ENCODE measurements around the gene PGM1.

PGM1 gene

DNA sequence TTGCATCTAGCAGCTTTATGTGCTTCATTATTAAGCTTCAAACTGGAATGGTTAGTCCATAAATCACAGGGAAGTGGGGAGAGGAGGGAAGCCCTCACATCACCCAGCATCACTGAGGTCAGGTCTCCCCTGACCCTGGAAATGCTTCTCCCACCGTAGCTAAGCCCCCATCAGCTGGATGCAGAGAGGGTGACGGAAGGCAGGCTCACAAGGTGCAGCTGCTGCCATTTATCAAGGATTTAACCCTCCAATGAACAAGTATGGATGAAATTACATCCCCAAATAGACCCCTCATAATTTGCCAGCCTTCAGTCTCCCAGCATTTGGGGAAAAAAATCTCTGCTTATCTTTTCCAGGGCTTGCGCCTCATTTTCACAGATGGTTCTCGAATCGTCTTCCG is 60.8 kb downstream of the PGM1 start:
- DNase-seq, result no peak
- in situ Hi-C loops (cut with MboI; ENCODE audit: low pct_unique_long_range_greater_than_20kb, low sequenced_read_pairs), result no loop called here

DNA sequence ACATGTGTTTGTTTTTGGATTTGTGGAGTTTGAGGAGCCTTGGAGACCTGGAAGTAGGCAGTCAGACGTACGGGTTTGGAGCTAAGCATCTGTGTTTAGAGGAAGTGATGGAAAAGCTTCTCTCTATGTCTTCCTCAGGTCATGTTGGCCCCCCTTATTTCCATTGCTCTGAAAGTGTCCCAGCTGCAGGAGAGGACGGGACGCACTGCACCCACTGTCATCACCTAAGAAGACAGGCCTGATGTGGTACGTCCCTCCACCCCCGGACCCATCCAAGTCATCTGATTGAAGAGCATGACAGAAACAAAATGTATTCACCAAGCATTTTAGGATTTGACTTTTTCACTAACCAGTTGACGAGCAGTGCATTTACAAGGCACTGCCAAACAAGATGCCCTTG is 66.2 kb downstream of the PGM1 start:
- in situ Hi-C loops (cut with MboI; ENCODE audit: low pct_unique_long_range_greater_than_20kb, low sequenced_read_pairs), result no loop called here
- DNase-seq, result no peak

DNA sequence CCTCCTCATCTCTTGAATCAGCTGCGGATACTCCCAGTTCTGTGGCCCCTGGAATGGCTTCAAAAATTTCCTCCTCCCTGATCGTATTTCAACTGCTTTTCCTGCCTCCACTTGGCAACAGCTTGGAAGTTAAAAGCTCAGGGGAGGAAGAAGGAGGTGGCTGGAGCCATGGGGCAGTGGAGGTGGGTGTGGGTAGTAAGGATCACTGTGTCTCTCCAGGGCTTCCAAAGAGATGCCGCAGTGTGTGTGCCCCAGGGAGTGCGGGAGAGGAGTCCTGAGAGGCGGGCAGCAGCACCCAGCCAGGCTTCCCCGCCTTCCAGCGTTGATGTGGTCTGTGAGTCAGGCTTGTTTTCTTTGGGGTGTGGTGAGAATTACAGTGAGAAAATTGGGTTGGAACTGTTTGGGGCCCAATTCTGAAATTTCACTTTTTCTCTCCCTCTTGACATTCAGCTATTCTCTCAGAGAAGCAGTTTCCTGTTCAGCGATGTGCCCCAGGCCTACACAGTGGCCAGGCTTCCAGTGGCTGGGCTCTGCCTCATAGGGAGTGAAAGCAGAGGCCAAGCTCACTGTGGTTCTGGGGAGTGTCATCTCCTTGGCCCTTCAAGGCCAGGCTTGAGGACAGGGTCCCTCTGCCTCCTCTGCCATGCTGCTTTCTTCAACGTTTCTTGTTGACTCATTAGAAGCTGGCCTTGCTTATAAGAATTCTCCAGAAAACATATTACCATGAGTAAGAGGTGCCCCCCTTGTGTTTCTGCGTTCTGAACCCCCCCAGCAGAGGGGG is 69.0 kb downstream of the PGM1 start:
- in situ Hi-C loops (cut with MboI; ENCODE audit: low pct_unique_long_range_greater_than_20kb, low sequenced_read_pairs), result no loop called here
- no peak for DNase-seq

GRCh38 chr1:63662841-63663240 is 69.6 kb downstream of the PGM1 start:
- no peak for DNase-seq
- in situ Hi-C loops (cut with MboI; ENCODE audit: low pct_unique_long_range_greater_than_20kb, low sequenced_read_pairs), result no loop called here

- in situ Hi-C loops (cut with MboI; ENCODE audit: low pct_unique_long_range_greater_than_20kb, low sequenced_read_pairs), result no loop called here
- no peak for DNase-seq
These were observed 70.1 kb downstream of the PGM1 start for GRCh38 chr1:63663301-63663700.

DNA sequence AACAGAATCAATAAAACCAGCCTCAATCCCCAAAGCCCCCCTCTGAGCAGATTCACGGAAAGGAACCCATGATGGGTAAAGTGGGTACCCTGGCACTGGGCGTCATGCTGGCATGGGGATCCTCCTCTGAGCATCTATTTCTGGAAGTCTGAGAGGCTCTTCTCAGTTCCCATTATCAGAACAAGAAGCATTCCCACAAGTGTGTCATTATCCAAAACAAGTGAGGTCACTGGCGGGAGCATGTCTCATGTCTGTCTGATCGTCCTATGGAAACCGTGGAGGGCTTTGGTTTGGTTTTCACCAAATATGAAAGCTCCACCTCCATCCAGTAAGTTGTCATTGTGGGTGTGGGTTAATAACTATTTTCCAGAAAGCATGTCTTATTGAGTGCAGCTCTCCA is 70.7 kb downstream of the PGM1 start:
- in situ Hi-C loops (cut with MboI; ENCODE audit: low pct_unique_long_range_greater_than_20kb, low sequenced_read_pairs), result no loop called here
- DNase-seq, result no peak

GRCh38 chr1:63664742-63665141 is 71.5 kb downstream of the PGM1 start:
- no peak for DNase-seq
- in situ Hi-C loops (cut with MboI; ENCODE audit: low pct_unique_long_range_greater_than_20kb, low sequenced_read_pairs), result no loop called here

- in situ Hi-C loops (cut with MboI; ENCODE audit: low pct_unique_long_range_greater_than_20kb, low sequenced_read_pairs), result no loop called here
- DNase-seq, result no peak
These were observed 72.2 kb downstream of the PGM1 start for GRCh38 chr1:63665410-63665809.

DNA sequence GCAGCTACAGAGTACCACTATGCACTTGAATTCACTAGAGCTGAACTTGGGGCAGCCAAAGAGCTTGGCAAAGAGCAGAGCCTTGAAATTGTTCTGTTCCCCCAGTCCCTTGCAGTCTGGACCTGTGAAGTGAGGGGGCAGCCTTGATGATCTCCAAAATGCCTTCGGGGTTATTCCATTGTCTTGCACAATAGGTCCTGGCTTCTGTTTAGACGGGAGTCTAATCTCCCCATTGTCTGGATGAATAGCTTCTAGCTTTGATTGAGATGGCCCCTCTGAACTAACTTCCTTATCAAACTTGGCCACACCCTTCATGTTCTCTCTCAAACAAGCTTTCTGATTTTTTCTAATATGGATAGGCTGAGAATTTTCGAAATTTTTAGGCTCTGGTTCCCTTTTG is 72.6 kb downstream of the PGM1 start:
- in situ Hi-C loops (cut with MboI; ENCODE audit: low pct_unique_long_range_greater_than_20kb, low sequenced_read_pairs), result no loop called here
- DNase-seq, result no peak

DNA sequence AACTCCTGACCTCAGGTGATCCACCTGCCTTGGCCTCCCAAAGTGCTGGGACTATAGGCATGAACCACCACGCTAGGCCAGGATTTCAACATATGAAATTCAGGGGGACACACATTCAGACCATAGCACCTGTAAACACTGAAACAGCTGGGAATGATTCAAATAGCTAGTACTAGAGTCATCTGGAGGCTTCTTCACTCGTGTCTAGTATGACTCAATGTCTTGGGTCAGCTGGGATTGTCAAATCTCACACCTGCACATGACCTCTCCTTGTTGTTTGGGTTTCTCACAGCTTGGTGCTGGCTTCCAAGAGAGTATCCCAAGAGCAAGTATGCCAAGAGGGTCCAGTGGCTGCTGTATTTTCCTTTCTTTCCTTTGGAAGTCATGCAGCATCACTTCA is 75.1 kb downstream of the PGM1 start:
- no peak for DNase-seq
- in situ Hi-C loops (cut with MboI; ENCODE audit: low pct_unique_long_range_greater_than_20kb, low sequenced_read_pairs), result no loop called here

- no peak for DNase-seq
- in situ Hi-C loops (cut with MboI; ENCODE audit: low pct_unique_long_range_greater_than_20kb, low sequenced_read_pairs), result no loop called here
These were observed 76.1 kb downstream of the PGM1 start for GRCh38 chr1:63669151-63669961.

- in situ Hi-C loops (cut with MboI; ENCODE audit: low pct_unique_long_range_greater_than_20kb, low sequenced_read_pairs), result no loop called here
- DNase-seq, result no peak
These were observed 77.0 kb downstream of the PGM1 start for GRCh38 chr1:63670164-63670563.

DNA sequence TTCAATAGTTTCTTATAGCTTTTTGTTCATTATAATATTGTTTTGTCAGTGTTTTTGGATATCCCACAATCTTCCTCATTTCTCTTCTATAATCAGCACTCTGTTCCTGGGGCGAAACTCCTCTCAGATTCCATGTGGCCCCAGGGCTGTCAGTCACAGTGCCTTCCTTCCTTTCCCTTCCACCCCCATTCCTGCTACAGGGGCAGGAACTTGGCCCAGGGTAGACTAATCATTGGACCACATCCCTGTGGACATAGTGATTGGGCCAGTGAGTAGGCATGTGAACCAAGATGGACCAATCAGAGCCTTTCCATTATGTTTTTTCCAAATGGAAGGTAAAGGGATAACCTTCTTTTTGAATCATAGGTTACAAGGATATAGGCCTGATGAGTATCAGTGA is 78.3 kb downstream of the PGM1 start:
- DNase-seq, result no peak
- in situ Hi-C loops (cut with MboI; ENCODE audit: low pct_unique_long_range_greater_than_20kb, low sequenced_read_pairs), result no loop called here

DNA sequence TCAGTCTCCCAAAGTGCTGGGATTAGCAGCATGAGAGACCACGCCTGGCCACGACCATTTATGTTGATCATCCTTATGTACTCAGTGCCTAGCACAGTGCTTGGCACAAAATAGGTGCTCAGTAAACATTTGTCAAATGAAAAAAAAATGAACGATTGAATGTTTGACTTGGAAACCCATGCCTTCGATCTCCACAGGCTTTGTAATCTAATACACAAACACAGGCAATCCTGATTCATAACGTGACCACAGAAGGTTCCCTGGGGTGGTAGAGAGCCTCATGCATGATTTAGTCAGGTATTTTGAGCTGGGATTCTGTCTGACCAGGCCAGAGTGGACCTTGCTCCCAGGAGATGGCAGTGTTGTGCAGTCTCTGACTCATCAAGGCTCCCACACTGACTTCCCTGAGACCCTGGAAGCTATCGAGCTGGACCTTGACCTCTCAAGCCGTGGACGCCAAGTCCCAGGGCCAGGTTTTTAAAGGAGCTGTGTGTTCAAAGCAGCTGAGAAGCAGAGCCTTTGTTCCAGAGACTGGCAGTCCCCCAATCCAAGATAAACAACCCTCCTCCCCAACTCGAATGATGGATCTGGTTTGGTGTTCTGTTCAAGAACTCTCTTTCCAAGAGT is 81.1 kb downstream of the PGM1 start:
- in situ Hi-C loops (cut with MboI; ENCODE audit: low pct_unique_long_range_greater_than_20kb, low sequenced_read_pairs), result no loop called here

DNA sequence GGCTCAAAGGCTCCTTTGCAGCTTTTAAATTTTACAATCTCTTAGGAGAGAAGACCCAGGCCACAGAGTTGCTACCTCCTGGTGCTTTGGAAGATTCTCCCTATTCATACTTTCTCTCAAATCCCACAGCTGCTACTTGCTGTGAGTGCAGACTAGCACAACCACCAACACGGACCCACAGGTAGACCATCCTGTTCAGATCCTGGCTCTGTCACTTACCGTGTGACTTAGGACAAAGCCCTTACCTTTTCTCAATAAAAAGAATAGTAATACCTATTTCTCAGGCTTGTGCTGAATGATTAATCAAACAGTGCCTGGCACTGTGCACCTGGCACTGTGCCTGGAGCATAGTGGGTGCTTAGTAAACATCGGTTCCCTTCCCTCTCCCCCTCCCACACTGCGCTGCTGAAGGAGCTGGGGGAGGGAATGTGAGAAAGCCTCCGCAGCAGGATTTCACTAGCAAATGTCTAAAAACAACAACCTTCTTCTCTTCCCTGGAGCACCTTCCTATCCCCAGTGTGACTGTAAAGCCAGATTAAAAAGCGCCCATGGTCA is 81.7 kb downstream of the PGM1 start:
- in situ Hi-C loops (cut with MboI; ENCODE audit: low pct_unique_long_range_greater_than_20kb, low sequenced_read_pairs), result no loop called here
- no peak for DNase-seq

More for the DNA sequence above, 81.1 kb downstream of the PGM1 start:
- DNase-seq, result peak; percentile 44

DNA sequence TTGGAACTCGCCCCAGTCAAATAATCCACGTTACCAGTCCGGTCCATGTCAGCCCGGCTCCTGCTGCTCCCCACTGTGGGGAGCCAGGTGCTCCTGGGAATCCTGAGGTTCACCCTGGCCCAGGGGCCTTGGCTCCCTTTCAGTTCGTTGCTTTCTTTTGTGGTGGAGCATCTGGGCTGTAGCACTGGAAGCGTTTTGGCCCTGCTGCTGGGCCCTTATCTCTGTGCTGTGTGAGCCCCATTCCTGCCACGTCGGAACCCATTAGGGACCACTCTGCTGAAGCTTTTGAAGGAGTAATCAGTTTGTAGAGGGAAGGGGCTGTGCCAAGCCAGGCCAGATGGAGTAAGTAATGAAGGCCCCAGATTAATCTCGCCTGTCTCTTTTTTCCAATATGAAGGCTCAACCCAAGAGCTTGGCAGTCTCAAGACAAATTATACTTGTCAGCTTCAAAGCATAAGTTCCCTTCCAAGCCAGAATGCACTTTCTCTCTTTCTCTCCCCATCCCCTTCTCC is 82.3 kb downstream of the PGM1 start:
- in situ Hi-C loops (cut with MboI; ENCODE audit: low pct_unique_long_range_greater_than_20kb, low sequenced_read_pairs), result no loop called here
- no peak for DNase-seq

GRCh38 chr1:63677497-63677896 is 84.3 kb downstream of the PGM1 start:
- in situ Hi-C loops (cut with MboI; ENCODE audit: low pct_unique_long_range_greater_than_20kb, low sequenced_read_pairs), result no loop called here
- no peak for DNase-seq

GRCh38 chr1:63678200-63678599 is 85.0 kb downstream of the PGM1 start:
- in situ Hi-C loops (cut with MboI; ENCODE audit: low pct_unique_long_range_greater_than_20kb, low sequenced_read_pairs), result no loop called here
- no peak for DNase-seq

- no peak for DNase-seq
- in situ Hi-C loops (cut with MboI; ENCODE audit: low pct_unique_long_range_greater_than_20kb, low sequenced_read_pairs), result no loop called here
These were observed 85.9 kb downstream of the PGM1 start for GRCh38 chr1:63679076-63679475.

DNA sequence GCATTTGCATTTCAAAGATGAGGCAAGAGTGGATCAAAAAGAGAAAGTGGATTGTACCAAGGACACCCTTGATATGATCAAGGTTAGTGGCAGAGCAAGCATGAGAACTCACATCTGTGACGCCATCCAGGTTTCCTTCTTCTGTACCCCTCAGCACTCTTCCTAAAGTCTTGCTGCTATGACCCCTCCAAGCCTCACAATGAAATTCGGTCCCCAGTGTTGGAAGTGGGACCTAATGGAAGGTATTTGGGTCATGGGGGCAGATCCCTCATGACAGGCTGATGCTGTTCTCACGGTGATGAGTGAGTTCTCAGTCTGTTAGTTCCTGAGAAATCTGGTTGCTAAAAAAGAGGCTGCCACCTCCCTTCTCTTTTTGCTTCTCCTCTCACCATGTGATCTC is 86.4 kb downstream of the PGM1 start:
- in situ Hi-C loops (cut with MboI; ENCODE audit: low pct_unique_long_range_greater_than_20kb, low sequenced_read_pairs), result no loop called here
- no peak for DNase-seq
